Daoy (cell line): ENCODE results near the gene GFPT2. TPM values are rescaled to one million over a fixed set of nuclear protein-coding genes. Genes with fewer than 3 reads are reported as not detected.
A peak's percentile ranks its signal among the peaks of the same experiment; 100 is the strongest.

Experiments used
- DNase-seq: peaks from one replicate; pipeline ENCODE4 v3.0.0-alpha.2; 2015; ENCODE audit warnings: low read depth
- total RNA-seq: library from RNA; depleted of rRNA; stranded (reverse); fragments of >200 nt; shearing (Covaris generic); gene quantifications from 2 replicates; pipeline ENCODE4 v1.2.3, GENCODE V29; 2014

GFPT2 gene
- total RNA-seq, 1 experiment from 2014 or later = 124 TPM

- no peak for DNase-seq
Measured at GRCh38 chr5:180332861-180333260, 20.3 kb downstream of the GFPT2 start.

DNA sequence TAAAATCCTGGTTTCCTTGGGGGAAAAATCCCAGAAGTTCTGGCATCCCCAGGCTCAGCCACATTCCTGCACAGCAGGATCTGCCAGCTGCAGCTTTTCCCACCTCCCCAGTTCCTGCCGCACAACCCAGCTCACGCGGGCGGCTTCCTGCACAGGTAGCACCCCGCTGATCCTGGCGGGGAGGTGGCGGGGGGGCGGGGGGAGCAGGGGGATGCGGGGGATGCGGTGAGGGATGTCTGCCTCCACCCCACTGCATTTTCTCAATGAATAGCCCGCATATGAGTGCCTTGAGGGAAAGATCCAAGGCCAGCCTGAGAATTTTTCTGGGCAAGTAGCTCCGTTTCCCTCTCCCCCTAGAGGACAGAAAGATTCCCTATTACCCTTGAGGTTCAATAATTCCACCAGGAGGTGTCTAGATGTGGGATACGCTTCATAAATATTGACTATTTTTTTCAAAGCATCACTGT, 21.1 kb downstream of the GFPT2 start:
- DNase-seq = peak; percentile 89

GRCh38 chr5:180331647-180331950, 21.5 kb downstream of the GFPT2 start:
- DNase-seq = peak; percentile 51

DNA sequence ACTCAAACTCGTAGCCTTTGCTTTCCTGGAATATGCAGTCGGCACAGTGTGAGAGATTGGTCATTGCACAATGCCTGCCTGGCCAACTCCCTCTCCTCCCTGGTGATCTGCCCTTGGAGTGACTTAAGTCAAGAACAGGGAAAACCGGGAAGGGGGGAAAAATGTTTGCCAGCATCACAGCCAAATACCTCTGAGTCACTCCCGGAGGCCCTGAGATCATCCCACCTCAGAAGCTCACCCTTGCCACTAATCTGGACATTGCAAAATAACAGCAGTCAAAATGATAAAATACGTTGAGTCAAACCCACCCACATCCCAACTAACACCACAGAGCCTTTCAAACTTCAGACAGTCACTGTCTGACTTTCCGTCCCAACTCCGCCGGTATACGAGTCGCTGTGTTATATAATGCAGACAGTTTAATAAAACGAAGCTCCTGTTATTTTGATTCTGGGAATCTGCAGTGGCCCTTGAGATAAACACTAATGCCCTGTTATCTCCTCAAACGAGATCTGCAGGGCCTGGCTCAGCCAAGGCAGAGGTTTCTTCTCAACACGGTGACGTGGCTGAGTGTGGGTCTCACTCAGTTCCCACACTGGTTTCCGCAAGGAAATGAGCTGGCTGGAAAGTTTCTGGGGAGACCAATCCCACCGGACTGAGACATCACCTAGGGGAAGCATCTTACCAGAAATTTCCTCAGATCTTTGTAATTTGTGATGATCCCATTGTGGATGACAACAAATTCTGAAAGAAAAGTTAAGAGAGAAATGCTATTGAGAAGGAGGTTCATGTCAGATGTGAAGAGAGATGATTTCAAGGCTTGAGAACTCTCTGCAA, 22.1 kb downstream of the GFPT2 start:
- DNase-seq = peak; percentile 97

DNA sequence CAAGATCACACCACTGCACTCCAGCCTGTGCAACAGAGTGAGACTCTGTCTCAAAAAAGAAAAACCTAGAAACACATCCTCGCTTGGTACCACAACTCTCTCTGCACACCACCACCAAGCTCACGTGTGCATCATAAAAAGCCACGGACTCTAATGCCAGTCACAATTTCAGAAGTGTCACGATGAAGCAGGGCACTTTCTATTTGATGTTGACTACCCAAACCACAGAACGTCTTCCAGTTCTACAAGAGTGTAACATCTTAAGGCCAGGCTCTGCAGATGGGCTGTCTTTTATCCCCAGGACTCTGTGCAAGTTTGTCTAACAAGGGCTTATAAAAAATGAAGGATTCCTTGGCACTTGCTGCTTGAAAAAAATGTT, 22.9 kb downstream of the GFPT2 start:
- DNase-seq = no peak

GRCh38 chr5:180329606-180330269, 23.4 kb downstream of the GFPT2 start:
- DNase-seq = no peak

DNA sequence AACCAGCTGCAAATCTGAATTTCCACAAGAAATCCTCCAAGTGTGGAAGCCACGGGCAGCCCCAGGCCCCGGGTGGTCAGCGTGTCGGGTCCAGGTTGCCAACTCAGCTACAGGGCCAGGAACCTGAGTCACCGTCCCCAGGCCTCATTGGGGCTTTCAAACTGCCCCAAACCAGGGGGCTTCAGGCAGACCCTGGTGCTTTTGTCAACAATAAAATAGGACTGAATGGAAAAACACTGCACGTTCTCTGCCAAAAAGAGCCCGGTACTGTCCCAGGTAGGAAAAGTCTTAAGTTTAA, 24.0 kb downstream of the GFPT2 start:
- DNase-seq = no peak

DNA sequence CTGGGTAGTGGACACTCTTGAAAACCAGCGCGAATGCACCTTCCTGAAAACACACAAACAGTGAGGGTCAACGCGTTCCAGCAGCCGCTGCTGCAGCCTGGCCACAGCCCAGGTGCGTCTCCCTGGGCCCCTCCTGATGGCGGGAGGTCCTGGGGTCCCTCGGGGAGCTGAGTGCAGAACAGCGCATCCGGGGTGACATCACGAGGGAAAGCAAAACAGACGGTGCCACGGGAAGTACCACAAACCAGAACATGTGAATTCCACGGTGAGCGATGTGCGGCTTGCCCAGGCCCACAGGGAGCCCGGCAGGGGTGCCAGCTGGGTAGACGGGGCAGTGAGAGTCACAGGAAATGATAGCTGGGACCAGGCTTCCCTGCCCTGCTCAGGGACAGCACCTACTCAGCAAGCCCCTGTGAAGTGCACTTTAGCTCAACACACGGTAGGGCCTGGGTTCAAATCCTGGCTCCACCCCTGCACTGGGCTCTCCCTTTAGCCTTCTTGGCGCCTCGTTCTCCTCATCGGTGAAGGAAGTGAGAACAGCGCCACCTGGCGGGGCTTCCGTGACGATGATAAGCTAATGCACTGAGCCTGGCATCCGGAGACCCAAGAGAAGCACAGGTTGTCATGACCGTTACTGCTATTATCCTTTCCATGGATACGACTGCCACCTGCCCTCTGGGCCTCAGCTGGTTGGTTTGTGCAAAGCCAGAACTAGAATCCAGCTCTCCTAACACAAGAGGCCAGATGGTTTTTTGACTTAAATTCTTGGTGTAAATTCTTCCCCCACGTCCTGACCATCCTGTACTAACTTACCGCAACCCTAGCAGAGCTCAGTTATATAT, 24.6 kb downstream of the GFPT2 start:
- DNase-seq = peak; percentile 88

- no peak for DNase-seq
Measured at GRCh38 chr5:180326989-180327565, 26.1 kb downstream of the GFPT2 start.

- DNase-seq = no peak
Measured at GRCh38 chr5:180324601-180324950, 28.6 kb downstream of the GFPT2 start.

DNA sequence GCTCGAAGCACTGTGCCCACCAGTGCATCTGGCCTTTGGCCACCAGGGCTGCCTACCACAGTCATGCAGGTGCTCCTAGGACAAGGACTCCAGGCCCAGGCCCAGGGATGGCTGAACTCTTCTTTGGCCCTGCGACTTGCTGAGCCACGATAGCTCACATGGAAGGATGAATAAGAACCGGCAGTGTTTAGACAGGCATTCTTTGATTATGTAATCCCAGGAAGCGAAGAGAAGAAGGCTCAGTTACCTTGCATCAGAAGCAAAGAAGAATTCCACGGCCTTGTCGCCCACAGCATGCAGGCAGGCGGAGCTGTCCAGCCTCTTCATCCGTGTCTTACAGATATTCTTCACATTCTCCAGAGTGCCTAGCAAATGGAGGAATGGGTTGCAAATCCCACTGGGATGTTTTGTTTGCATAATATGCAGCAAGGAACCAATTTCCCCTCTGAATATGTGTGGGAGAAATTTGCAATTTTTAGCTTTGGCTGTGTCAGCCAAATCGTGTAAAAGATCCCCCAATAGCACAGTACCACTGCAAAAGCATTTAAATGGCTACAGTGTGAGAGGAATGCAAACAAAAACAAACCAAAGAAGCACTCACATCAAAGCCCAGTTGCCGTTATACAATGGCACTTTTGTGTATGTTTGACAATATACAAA, 29.1 kb downstream of the GFPT2 start:
- DNase-seq = no peak

- DNase-seq = no peak
Measured at GRCh38 chr5:180323160-180323559, 30.0 kb downstream of the GFPT2 start.

GRCh38 chr5:180318456-180319089, 34.6 kb downstream of the GFPT2 start:
- DNase-seq = no peak

DNA sequence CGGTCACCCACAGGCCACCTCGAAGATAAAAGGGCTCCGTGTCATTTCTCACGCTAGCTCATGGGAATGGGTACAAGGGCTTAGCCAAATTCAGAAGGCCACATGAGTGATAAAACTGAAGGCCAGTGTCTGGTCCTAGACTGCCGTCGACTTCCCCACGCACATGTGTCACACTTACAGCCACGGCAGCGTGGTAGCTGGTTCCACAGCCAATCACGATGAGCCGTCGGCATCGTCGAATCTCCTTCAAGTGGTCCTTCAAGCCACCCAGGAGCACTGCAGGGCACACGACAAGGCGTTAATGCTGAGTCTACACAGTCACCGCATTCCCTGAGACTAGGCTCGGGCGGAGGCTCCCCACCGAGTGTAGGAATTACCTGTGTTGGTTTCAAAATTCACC, 36.5 kb downstream of the GFPT2 start:
- DNase-seq = no peak

- DNase-seq = peak; percentile 65
Measured at GRCh38 chr5:180315762-180316212, 37.3 kb downstream of the GFPT2 start.

DNA sequence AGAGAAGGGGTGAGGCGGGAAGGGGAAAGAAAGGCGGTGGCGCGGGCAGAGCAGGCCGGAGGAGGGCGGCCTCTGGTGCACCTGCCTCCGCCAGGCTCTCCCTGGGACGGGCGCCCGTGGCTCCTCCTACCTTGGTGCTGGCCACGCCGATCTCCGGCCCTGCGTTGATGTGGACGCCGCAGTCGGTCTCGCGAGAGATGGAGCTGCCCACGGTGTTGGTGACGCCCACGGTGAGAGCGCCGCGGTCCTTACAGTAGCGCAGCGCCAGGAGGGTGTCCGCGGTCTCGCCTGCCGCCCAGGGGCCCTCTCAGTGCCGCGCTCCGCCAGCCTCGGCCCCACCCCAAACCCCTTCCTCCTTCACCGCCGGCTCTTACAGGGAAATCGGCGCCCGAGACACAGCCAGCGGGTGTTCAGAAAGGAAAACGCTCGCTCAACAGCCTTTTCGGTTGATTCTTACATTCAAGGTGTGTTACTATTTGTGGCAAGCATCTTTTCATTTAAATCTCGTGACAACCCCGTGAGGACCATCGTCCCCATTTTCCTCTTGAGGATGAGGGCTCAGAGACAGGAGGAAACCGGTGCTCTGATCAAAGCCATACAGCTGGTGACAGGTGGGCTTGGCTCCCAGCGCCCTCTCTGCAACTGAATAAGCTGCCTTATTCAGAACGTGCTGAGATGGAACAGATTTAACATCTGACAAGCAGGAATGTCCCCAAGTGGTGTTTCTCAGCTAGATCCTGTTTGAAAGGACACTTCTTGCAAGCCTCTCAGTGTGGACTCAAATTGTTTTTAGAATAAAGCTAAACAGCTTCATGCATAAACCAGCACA, 39.2 kb downstream of the GFPT2 start:
- no peak for DNase-seq

- DNase-seq = no peak
Measured at GRCh38 chr5:180311216-180311615, 41.9 kb downstream of the GFPT2 start.

- no peak for DNase-seq
Measured at GRCh38 chr5:180306796-180307195, 46.3 kb downstream of the GFPT2 start.

DNA sequence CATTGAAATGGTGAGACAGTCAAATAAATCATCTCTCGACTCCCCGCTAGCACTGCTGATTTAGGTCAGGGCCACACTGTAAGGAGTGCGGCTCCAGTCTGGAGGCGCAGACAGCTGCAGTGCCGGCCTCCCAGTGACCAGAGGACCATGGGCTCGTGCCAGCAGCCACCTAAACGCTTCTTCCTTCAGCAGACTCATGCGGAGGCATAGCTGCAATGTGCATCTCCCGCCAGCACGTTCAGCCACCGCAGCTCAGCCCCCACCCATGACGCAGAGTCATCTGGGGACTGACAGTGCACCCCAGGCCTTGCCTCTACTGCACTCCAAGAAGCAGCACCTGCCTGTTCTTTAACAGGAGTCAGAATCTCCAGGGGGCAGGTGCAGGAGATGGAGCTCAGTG, 47.7 kb downstream of the GFPT2 start:
- DNase-seq = no peak
